HG03175 (cell line): ENCODE measurements around the gene PKDCC.

Experiments
- ATAC-seq: cut with Tn5 transposase; IDR thresholded peaks from one replicate; pipeline ENCODE4 v1.9.1; 2021; ENCODE audit warnings: mild to moderate bottlenecking, moderate library complexity; ENCODE audit not compliant: unreplicated experiment

PKDCC gene

GRCh38 chr2:42047488-42048298 is at the start of gene PKDCC:
Gene PKDCC (plus strand): TSS chr2:42048021. CDS start chr2:42048200, 179 bp downstream.
- ATAC-seq, result peak; percentile 58

GRCh38 chr2:41998186-41999127 is 49.4 kb upstream of the PKDCC start:
- no peak for ATAC-seq

GRCh38 chr2:41999128-41999480 is 48.7 kb upstream of the PKDCC start:
- no peak for ATAC-seq

GRCh38 chr2:41999592-42000281 is 48.1 kb upstream of the PKDCC start:
- ATAC-seq, result no peak

- ATAC-seq, result no peak
Observed at GRCh38 chr2:42001711-42002201, 46.1 kb upstream of the PKDCC start.

- no peak for ATAC-seq
Observed at GRCh38 chr2:42007551-42007950, 40.3 kb upstream of the PKDCC start.

- no peak for ATAC-seq
Observed at GRCh38 chr2:42008241-42008921, 39.4 kb upstream of the PKDCC start.

- peak; percentile 60 for ATAC-seq
Observed at GRCh38 chr2:42009657-42010580, 37.9 kb upstream of the PKDCC start.

GRCh38 chr2:42010743-42011298 is 37.0 kb upstream of the PKDCC start:
- no peak for ATAC-seq

GRCh38 chr2:42012137-42012536 is 35.7 kb upstream of the PKDCC start:
- no peak for ATAC-seq

GRCh38 chr2:42012651-42013050 is 35.2 kb upstream of the PKDCC start:
- no peak for ATAC-seq

- no peak for ATAC-seq
Observed at GRCh38 chr2:42013409-42013808, 34.4 kb upstream of the PKDCC start.

- no peak for ATAC-seq
Observed at GRCh38 chr2:42021464-42021863, 26.4 kb upstream of the PKDCC start.

GRCh38 chr2:42025151-42025582 is 22.7 kb upstream of the PKDCC start:
- ATAC-seq, result no peak

GRCh38 chr2:42026272-42026671 is 21.5 kb upstream of the PKDCC start:
- no peak for ATAC-seq

- ATAC-seq, result peak; percentile 62
Observed at GRCh38 chr2:42028571-42029148, 19.2 kb upstream of the PKDCC start.

- peak; percentile 18 for ATAC-seq
Observed at GRCh38 chr2:42029171-42029570, 18.6 kb upstream of the PKDCC start.

GRCh38 chr2:42029639-42030199 is 18.1 kb upstream of the PKDCC start:
- peak; percentile 19 for ATAC-seq
